Activated CD4-positive, alpha-beta T cell treated with anti-CD3 and anti-CD28 coated beads, Interleukin-2, amount 50 U/mL, for 1 hour (primary cell): ENCODE data around the gene GVQW3.
"Not testable (repeated sequence)": the region's sequence is repeated elsewhere in the genome, so short reads cannot be mapped to it uniquely, and the experiment has no call there.

ENCODE experiments used
- DNase-seq: peaks from one replicate; pipeline ENCODE4 v3.0.0-alpha.2; 2020

Gene GVQW3

GRCh38 chr11:76391021-76391420 is 9.9 kb downstream of the GVQW3 start:
- DNase-seq = no peak

GRCh38 chr11:76391811-76392475 is 10.8 kb downstream of the GVQW3 start:
- no peak for DNase-seq

- no peak for DNase-seq
Measured at GRCh38 chr11:76392870-76393269, 11.7 kb downstream of the GVQW3 start.

- DNase-seq = no peak
Measured at GRCh38 chr11:76394411-76394810, 13.3 kb downstream of the GVQW3 start.

- DNase-seq = no peak
Measured at GRCh38 chr11:76395296-76395695, 14.2 kb downstream of the GVQW3 start.

GRCh38 chr11:76397383-76397782 is 16.3 kb downstream of the GVQW3 start:
- DNase-seq = no peak

GRCh38 chr11:76400967-76401366 is 19.8 kb downstream of the GVQW3 start:
- no peak for DNase-seq

GRCh38 chr11:76401484-76401883 is 20.4 kb downstream of the GVQW3 start:
- not testable (repeated sequence) for DNase-seq

GRCh38 chr11:76406359-76406758 is 25.2 kb downstream of the GVQW3 start:
- no peak for DNase-seq

- no peak for DNase-seq
Measured at GRCh38 chr11:76408171-76408965, 27.2 kb downstream of the GVQW3 start.

GRCh38 chr11:76410851-76411357 is 29.8 kb downstream of the GVQW3 start:
- no peak for DNase-seq

- no peak for DNase-seq
Measured at GRCh38 chr11:76415073-76415472, 34.0 kb downstream of the GVQW3 start.

- no peak for DNase-seq
Measured at GRCh38 chr11:76419896-76420295, 38.8 kb downstream of the GVQW3 start.

GRCh38 chr11:76424379-76424778 is 43.3 kb downstream of the GVQW3 start:
- no peak for DNase-seq

GRCh38 chr11:76424891-76425290 is 43.8 kb downstream of the GVQW3 start:
- DNase-seq = no peak

- DNase-seq = no peak
Measured at GRCh38 chr11:76426660-76427059, 45.5 kb downstream of the GVQW3 start.

GRCh38 chr11:76436020-76436419 is 54.9 kb downstream of the GVQW3 start:
- DNase-seq = no peak

- DNase-seq = no peak
Measured at GRCh38 chr11:76443268-76443980, 62.3 kb downstream of the GVQW3 start.

- no peak for DNase-seq
Measured at GRCh38 chr11:76444065-76444383, 62.9 kb downstream of the GVQW3 start.

- peak; percentile 86 for DNase-seq
Measured at GRCh38 chr11:76444384-76445120, 63.4 kb downstream of the GVQW3 start, which contains the start of gene EMSY. TSS of gene EMSY (plus strand) at chr11:76445018. CDS start at chr11:76446939, 1,921 bp downstream.

- peak; percentile 35 for DNase-seq
Measured at GRCh38 chr11:76445121-76446084, 64.3 kb downstream of the GVQW3 start.

GRCh38 chr11:76448506-76448905 is 67.4 kb downstream of the GVQW3 start:
- DNase-seq = no peak
